Ishikawa (cell line): ENCODE data around the gene SIAE.

ENCODE experiments used
- CEBPB ChIP-seq: IDR thresholded peaks from 2 replicates; pipeline ENCODE4 v1.6.1; 2012
- EP300 ChIP-seq: IDR thresholded peaks from 2 replicates; pipeline ENCODE4 v1.6.1; 2012; ENCODE audit warnings: borderline replicate concordance
- YY1 ChIP-seq: IDR thresholded peaks from 2 replicates; pipeline ENCODE4 v1.6.1; 2012; ENCODE audit warnings: low read depth

DNA sequence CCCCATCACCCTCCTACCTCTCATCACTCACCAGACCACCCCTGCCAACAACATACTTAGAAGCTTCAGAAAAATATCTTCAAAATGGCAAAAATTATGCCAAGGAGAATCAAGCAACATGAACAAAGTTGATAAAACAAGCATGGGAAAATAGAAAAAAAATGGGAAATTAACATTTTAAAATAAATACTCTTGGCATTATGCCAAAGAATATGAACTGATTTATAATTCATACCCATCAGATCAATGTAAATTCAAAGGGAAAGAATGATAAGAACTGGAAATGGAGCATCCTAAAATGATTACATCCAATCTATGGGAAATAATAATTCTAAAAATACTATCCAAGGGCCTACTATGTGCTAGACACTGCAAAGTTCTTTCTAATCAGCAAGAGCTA lies 12.0 kb downstream of the SIAE start:
- TF ChIP-seq YY1: no peak
- no peak for TF ChIP-seq CEBPB
- no peak for TF ChIP-seq EP300
